K562 (cell line): ENCODE measurements around the gene STON1. TPM values are rescaled to one million over a fixed set of nuclear protein-coding genes. Genes with fewer than 3 reads are reported as not detected.
A peak's percentile ranks its signal among the peaks of the same experiment; 100 is the strongest.

Source experiments
- CREM ChIP-seq: IDR thresholded peaks from 2 replicates; pipeline ENCODE4 v1.6.1; 2014; ENCODE audit warnings: antibody characterized with exemption, low read depth
- GABPB2 ChIP-seq: fragments of 250-450 bp; sonication (Bioruptor Pico); conservative IDR thresholded peaks from 2 replicates; pipeline ENCODE4 v1.5.1; 2021; ENCODE audit warnings: mild to moderate bottlenecking
- L3MBTL2 ChIP-seq: fragments of 450-650 bp; IDR thresholded peaks from 2 replicates; pipeline ENCODE4 v1.6.1; 2016; ENCODE audit warnings: mild to moderate bottlenecking, moderate library complexity
- PHF20 ChIP-seq: fragments of 450-650 bp; IDR thresholded peaks from 2 replicates; pipeline ENCODE4 v1.6.1; 2018; ENCODE audit not compliant: partially characterized antibody
- SMC3 ChIP-seq: conservative IDR thresholded peaks from 2 replicates; pipeline ENCODE4 v1.6.1; 2011; ENCODE audit warnings: low read depth, low read length, improper control_type of control experiment; ENCODE audit not compliant: insufficient read depth
- TEAD4 ChIP-seq, 2 experiments: sonication (generic) in 1 of 2; formaldehyde crosslinking in 1 of 2; IDR thresholded peaks; 2 replicates each; pipeline versions ENCODE4 v1.6.1 to v1.8.0; 2012 to 2022; ENCODE audit warnings: borderline replicate concordance in 1 of 2, inconsistent platforms in 1 of 2, low read length in 1 of 2, mild to moderate bottlenecking in 1 of 2, missing genetic modification reagents in 1 of 2
- polyA plus RNA-seq, 8 experiments: library from polyadenylated mRNA; depleted of rRNA in 4 of 8; stranded (reverse) in 5 of 8; unstranded in 3 of 8; fragments of >200 nt; fragmentation: Nextera tagmentation in 2 of 8; fragmentation: Illumina TruSeq in 1 of 8; extraction: Ambion mirVana in 2 of 8; extraction: Trizol in 1 of 8; gene quantifications; 2 replicates each; pipeline versions ENCODE4 v1.2.1 to v1.2.3, GENCODE V29; 2011 to 2014; ENCODE audit warnings: inconsistent platforms in 1 of 8, missing spikeins in 1 of 8
- total RNA-seq, 7 experiments: library from RNA; depleted of rRNA in 6 of 7; stranded (reverse); fragments of >200 nt in 6 of 7; fragmentation: Illumina TruSeq in 2 of 7; extraction: Trizol in 2 of 7; gene quantifications; 2 replicates each; pipeline versions ENCODE4 v1.2.1 to v1.2.3, GENCODE V29; 2011 to 2021; ENCODE audit warnings: low replicate concordance in 1 of 7
- TF ChIP-seq, protein P1 (sequence below): fragments of 450-650 bp; IDR thresholded peaks from 2 replicates; pipeline ENCODE4 v1.6.1; 2017; ENCODE audit warnings: antibody characterized with exemption
- TF ChIP-seq, protein P2 (sequence below): fragments of 450-650 bp; IDR thresholded peaks from 2 replicates; pipeline ENCODE4 v1.6.1; 2017; ENCODE audit warnings: antibody characterized with exemption, mild to moderate bottlenecking
- TF ChIP-seq, protein P3 (sequence below): fragments of 450-650 bp; formaldehyde crosslinking; IDR thresholded peaks from 2 replicates; pipeline ENCODE4 v1.4.0; 2020; ENCODE audit warnings: mild to moderate bottlenecking
- TF ChIP-seq, protein P4 (sequence below): fragments of 150-350 bp; conservative IDR thresholded peaks from 2 replicates; pipeline ENCODE4 v1.6.1; 2014; ENCODE audit warnings: low read length
- TF ChIP-seq, protein P5 (sequence below): sonication (generic); formaldehyde crosslinking; IDR thresholded peaks from 2 replicates; pipeline ENCODE4 v1.8.1; 2023; ENCODE audit warnings: mild to moderate bottlenecking, missing genetic modification reagents
- TF ChIP-seq, protein P6 (sequence below): fragments of 450-650 bp; IDR thresholded peaks from 2 replicates; pipeline ENCODE4 v1.6.1; 2017; ENCODE audit warnings: mild to moderate bottlenecking, moderate library complexity

The STON1 gene
- total and polyA plus RNA-seq, 9 of the 15 experiments (the other 6 are each of a cell fraction or from before 2014, with no cell fraction given), result 0.07 to 1.2 (median 0.55) TPM

DNA sequence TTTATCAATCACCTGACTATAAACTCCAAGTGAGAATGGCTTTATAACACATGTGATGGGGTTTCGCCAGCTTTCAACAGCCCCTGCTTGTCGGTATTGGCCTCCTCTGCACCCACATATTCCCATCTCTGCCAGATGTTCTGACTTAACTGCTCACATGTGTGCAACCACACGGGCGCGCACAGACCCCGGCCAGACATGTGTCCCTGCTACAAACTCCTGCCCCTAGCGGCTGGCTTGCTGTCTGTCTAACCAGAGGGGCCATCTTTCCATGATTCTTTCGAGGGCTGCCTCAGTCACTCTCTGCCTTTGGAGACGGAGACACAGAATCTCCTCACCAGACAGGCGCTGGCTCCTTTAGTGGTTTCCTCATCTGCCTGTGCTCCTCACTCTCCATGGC is 15.3 kb downstream of the STON1 start (continued):
- TF ChIP-seq, protein P1, sequence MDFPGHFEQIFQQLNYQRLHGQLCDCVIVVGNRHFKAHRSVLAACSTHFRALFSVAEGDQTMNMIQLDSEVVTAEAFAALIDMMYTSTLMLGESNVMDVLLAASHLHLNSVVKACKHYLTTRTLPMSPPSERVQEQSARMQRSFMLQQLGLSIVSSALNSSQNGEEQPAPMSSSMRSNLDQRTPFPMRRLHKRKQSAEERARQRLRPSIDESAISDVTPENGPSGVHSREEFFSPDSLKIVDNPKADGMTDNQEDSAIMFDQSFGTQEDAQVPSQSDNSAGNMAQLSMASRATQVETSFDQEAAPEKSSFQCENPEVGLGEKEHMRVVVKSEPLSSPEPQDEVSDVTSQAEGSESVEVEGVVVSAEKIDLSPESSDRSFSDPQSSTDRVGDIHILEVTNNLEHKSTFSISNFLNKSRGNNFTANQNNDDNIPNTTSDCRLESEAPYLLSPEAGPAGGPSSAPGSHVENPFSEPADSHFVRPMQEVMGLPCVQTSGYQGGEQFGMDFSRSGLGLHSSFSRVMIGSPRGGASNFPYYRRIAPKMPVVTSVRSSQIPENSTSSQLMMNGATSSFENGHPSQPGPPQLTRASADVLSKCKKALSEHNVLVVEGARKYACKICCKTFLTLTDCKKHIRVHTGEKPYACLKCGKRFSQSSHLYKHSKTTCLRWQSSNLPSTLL, result no peak
- peak; percentile 39; the same call in 1 of the 2 replicates for TF ChIP-seq TEAD4 (IDR thresholded peaks at IDR 0.05; ENCODE audit: low read length)
- no peak for TF ChIP-seq TEAD4 (CRISPR knock-in tag; IDR thresholded peaks at IDR 0.05; ENCODE audit: borderline replicate concordance)
- TF ChIP-seq PHF20, result no peak
- peak; percentile 61 for TF ChIP-seq SMC3
- TF ChIP-seq CREM, result 0 out of 2 replicates have a peak, but pooled peaks have one; percentile 47
- TF ChIP-seq, protein P2, sequence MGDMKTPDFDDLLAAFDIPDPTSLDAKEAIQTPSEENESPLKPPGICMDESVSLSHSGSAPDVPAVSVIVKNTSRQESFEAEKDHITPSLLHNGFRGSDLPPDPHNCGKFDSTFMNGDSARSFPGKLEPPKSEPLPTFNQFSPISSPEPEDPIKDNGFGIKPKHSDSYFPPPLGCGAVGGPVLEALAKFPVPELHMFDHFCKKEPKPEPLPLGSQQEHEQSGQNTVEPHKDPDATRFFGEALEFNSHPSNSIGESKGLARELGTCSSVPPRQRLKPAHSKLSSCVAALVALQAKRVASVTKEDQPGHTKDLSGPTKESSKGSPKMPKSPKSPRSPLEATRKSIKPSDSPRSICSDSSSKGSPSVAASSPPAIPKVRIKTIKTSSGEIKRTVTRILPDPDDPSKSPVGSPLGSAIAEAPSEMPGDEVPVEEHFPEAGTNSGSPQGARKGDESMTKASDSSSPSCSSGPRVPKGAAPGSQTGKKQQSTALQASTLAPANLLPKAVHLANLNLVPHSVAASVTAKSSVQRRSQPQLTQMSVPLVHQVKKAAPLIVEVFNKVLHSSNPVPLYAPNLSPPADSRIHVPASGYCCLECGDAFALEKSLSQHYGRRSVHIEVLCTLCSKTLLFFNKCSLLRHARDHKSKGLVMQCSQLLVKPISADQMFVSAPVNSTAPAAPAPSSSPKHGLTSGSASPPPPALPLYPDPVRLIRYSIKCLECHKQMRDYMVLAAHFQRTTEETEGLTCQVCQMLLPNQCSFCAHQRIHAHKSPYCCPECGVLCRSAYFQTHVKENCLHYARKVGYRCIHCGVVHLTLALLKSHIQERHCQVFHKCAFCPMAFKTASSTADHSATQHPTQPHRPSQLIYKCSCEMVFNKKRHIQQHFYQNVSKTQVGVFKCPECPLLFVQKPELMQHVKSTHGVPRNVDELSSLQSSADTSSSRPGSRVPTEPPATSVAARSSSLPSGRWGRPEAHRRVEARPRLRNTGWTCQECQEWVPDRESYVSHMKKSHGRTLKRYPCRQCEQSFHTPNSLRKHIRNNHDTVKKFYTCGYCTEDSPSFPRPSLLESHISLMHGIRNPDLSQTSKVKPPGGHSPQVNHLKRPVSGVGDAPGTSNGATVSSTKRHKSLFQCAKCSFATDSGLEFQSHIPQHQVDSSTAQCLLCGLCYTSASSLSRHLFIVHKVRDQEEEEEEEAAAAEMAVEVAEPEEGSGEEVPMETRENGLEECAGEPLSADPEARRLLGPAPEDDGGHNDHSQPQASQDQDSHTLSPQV, result peak; percentile 49; the same call in 1 of the 2 replicates
- peak; percentile 73 for TF ChIP-seq L3MBTL2
- TF ChIP-seq, protein P3, sequence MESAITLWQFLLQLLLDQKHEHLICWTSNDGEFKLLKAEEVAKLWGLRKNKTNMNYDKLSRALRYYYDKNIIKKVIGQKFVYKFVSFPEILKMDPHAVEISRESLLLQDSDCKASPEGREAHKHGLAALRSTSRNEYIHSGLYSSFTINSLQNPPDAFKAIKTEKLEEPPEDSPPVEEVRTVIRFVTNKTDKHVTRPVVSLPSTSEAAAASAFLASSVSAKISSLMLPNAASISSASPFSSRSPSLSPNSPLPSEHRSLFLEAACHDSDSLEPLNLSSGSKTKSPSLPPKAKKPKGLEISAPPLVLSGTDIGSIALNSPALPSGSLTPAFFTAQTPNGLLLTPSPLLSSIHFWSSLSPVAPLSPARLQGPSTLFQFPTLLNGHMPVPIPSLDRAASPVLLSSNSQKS (CRISPR knock-in tag), result no peak
- TF ChIP-seq, protein P4, sequence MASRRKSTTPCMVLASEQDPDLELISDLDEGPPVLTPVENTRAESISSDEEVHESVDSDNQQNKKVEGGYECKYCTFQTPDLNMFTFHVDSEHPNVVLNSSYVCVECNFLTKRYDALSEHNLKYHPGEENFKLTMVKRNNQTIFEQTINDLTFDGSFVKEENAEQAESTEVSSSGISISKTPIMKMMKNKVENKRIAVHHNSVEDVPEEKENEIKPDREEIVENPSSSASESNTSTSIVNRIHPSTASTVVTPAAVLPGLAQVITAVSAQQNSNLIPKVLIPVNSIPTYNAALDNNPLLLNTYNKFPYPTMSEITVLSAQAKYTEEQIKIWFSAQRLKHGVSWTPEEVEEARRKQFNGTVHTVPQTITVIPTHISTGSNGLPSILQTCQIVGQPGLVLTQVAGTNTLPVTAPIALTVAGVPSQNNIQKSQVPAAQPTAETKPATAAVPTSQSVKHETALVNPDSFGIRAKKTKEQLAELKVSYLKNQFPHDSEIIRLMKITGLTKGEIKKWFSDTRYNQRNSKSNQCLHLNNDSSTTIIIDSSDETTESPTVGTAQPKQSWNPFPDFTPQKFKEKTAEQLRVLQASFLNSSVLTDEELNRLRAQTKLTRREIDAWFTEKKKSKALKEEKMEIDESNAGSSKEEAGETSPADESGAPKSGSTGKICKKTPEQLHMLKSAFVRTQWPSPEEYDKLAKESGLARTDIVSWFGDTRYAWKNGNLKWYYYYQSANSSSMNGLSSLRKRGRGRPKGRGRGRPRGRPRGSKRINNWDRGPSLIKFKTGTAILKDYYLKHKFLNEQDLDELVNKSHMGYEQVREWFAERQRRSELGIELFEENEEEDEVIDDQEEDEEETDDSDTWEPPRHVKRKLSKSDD, result no peak
- TF ChIP-seq, protein P5, sequence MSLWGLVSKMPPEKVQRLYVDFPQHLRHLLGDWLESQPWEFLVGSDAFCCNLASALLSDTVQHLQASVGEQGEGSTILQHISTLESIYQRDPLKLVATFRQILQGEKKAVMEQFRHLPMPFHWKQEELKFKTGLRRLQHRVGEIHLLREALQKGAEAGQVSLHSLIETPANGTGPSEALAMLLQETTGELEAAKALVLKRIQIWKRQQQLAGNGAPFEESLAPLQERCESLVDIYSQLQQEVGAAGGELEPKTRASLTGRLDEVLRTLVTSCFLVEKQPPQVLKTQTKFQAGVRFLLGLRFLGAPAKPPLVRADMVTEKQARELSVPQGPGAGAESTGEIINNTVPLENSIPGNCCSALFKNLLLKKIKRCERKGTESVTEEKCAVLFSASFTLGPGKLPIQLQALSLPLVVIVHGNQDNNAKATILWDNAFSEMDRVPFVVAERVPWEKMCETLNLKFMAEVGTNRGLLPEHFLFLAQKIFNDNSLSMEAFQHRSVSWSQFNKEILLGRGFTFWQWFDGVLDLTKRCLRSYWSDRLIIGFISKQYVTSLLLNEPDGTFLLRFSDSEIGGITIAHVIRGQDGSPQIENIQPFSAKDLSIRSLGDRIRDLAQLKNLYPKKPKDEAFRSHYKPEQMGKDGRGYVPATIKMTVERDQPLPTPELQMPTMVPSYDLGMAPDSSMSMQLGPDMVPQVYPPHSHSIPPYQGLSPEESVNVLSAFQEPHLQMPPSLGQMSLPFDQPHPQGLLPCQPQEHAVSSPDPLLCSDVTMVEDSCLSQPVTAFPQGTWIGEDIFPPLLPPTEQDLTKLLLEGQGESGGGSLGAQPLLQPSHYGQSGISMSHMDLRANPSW, result no peak
- TF ChIP-seq GABPB2, result no peak
- TF ChIP-seq, protein P6, sequence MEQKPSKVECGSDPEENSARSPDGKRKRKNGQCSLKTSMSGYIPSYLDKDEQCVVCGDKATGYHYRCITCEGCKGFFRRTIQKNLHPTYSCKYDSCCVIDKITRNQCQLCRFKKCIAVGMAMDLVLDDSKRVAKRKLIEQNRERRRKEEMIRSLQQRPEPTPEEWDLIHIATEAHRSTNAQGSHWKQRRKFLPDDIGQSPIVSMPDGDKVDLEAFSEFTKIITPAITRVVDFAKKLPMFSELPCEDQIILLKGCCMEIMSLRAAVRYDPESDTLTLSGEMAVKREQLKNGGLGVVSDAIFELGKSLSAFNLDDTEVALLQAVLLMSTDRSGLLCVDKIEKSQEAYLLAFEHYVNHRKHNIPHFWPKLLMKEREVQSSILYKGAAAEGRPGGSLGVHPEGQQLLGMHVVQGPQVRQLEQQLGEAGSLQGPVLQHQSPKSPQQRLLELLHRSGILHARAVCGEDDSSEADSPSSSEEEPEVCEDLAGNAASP, result no peak
